NB4 (cell line): ENCODE results near the gene FAM216A.
"Not testable (repeated sequence)": the region's sequence is repeated elsewhere in the genome, so short reads cannot be mapped to it uniquely, and the experiment has no call there.

Experiments used
- DNase-seq: peaks from one replicate; pipeline ENCODE4 v3.0.0; 2010; ENCODE audit warnings: low read depth
- H3K4me3 ChIP-seq: one replicate; pipeline ENCODE4 v1.5.1; 2011; ENCODE audit warnings: mild to moderate bottlenecking, low read depth, low read length, moderate library complexity
- MAX ChIP-seq: IDR thresholded peaks from 2 replicates; pipeline ENCODE4 v1.6.1; 2011; ENCODE audit warnings: low read depth, low read length
- MYC ChIP-seq: IDR thresholded peaks from 2 replicates; pipeline ENCODE4 v1.6.1; 2011; ENCODE audit warnings: low read depth, low read length
- POLR2A ChIP-seq: IDR thresholded peaks from 2 replicates; pipeline ENCODE4 v1.6.1; 2011; ENCODE audit warnings: mild to moderate bottlenecking; ENCODE audit not compliant: insufficient read length; ENCODE audit errors: extremely low read depth
- TF ChIP-seq, protein P1 (sequence below): IDR thresholded peaks from one replicate; pipeline ENCODE4 v1.5.1; 2012; ENCODE audit warnings: low read depth, low read length

FAM216A gene

GRCh38 chr12:110505332-110505731 lies 36.7 kb downstream of the FAM216A start:
- TF ChIP-seq, protein P1, sequence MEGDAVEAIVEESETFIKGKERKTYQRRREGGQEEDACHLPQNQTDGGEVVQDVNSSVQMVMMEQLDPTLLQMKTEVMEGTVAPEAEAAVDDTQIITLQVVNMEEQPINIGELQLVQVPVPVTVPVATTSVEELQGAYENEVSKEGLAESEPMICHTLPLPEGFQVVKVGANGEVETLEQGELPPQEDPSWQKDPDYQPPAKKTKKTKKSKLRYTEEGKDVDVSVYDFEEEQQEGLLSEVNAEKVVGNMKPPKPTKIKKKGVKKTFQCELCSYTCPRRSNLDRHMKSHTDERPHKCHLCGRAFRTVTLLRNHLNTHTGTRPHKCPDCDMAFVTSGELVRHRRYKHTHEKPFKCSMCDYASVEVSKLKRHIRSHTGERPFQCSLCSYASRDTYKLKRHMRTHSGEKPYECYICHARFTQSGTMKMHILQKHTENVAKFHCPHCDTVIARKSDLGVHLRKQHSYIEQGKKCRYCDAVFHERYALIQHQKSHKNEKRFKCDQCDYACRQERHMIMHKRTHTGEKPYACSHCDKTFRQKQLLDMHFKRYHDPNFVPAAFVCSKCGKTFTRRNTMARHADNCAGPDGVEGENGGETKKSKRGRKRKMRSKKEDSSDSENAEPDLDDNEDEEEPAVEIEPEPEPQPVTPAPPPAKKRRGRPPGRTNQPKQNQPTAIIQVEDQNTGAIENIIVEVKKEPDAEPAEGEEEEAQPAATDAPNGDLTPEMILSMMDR, result no peak
- TF ChIP-seq MYC, result no peak
- TF ChIP-seq MAX, result no peak
- TF ChIP-seq POLR2A, result no peak
- H3K4me3 ChIP-seq, result no peak overlapping the region
- no peak for DNase-seq

DNA sequence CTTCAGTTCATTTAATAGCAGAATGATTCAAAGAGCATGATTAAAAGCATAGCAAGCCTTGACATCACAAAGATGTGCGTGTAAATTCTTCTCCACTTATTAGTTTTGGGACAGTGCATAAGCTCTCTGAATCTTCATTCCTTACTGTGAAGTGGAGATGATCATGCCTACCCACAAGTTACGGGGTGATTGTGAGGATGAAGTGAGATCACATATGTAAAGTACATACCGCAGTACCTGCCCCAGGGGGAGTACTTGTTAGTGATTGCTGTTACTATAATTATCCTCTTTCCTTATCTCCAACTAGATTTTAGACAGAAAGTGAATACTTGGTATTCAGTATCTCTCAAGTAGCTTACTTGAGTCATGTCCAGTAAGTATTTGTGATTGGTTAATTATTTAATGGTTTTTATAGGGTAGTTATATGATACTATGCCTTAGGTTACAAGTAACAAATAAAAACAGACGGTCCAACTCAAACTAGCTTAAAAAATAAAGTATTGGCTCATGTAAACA lies 39.5 kb downstream of the FAM216A start:
- no peak overlapping the region for H3K4me3 ChIP-seq
- no peak for TF ChIP-seq MYC
- TF ChIP-seq MAX, result no peak
- TF ChIP-seq, protein P1, result no peak
- TF ChIP-seq POLR2A, result no peak
- no peak for DNase-seq

GRCh38 chr12:110513842-110514241 lies 45.2 kb downstream of the FAM216A start:
- no peak for DNase-seq
- no peak for TF ChIP-seq MAX
- TF ChIP-seq, protein P1, result no peak
- TF ChIP-seq POLR2A, result no peak
- no peak for TF ChIP-seq MYC
- H3K4me3 ChIP-seq, result no peak overlapping the region

- DNase-seq, result no peak
- no peak overlapping the region for H3K4me3 ChIP-seq
- TF ChIP-seq POLR2A (no peak), MYC (no peak), MAX (no peak)
- TF ChIP-seq, protein P1, result no peak
These were observed 45.7 kb downstream of the FAM216A start for GRCh38 chr12:110514363-110514762.

DNA sequence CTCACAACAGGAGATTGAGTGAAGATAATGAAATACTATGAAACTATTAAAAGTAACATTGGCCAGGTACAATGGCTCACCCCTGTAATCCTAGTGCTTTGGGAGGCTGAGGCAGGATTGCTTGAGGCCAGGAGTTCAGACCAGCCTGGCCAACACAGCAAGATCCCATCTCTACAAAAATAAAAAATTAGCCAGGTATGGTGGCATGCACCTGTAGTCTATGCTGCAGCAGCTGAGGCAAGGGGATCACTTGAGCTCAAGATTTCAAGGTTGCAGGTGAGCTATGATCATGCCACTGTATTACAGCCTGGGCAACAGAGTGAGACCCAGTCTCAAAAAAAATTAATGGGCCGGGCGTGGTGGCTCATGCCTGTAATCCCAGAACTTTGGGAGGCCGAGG lies 48.4 kb downstream of the FAM216A start:
- no peak for TF ChIP-seq POLR2A
- TF ChIP-seq, protein P1, result no peak
- no peak for TF ChIP-seq MYC
- TF ChIP-seq MAX, result no peak
- no peak for DNase-seq
- H3K4me3 ChIP-seq, result no peak overlapping the region

GRCh38 chr12:110518014-110518413 lies 49.4 kb downstream of the FAM216A start:
- not testable (repeated sequence) for H3K4me3 ChIP-seq, DNase-seq

- not testable (repeated sequence) for DNase-seq, H3K4me3 ChIP-seq
These were observed 52.4 kb downstream of the FAM216A start for GRCh38 chr12:110520876-110521712.
